Activated CD8-positive, alpha-beta memory T cell treated with anti-CD3 and anti-CD28 coated beads, Interleukin-2, amount 10 ng/mL, durations not matched to agents 7 days and 5 days (primary cell): Measurements from ENCODE around the gene MED29. TPM values are rescaled to one million over a fixed set of nuclear protein-coding genes. Genes with fewer than 3 reads are reported as not detected.

Experiments used
- ATAC-seq: fragments of 150-1000 bp; cut with Tn5 transposase; one replicate; pipeline ENCODE4 v1.10.0; 2021; ENCODE audit warnings: moderate library complexity
- CTCF ChIA-PET: fragments of 350-600 bp; sonication (Branson Sonifier 250); formaldehyde crosslinking; loops from one replicate; lab custom pipeline; 2021; ENCODE audit warnings: antibody characterized with exemption; lab: Charles Lee
- DNase-seq: peaks from one replicate; pipeline ENCODE4 v3.0.0-alpha.2; 2020
- H3K27ac Mint-ChIP-seq: one replicate; pipeline ENCODE4 v1.8.0; 2021; ENCODE audit warnings: mild to moderate bottlenecking, mixed read lengths
- H3K27me3 Mint-ChIP-seq: one replicate; pipeline ENCODE4 v1.8.0; 2021; ENCODE audit warnings: mixed read lengths
- H3K36me3 Mint-ChIP-seq: one replicate; pipeline ENCODE4 v1.8.0; 2021; ENCODE audit warnings: mild to moderate bottlenecking, mixed read lengths
- H3K4me1 Mint-ChIP-seq: one replicate; pipeline ENCODE4 v1.8.0; 2021; ENCODE audit warnings: mixed read lengths
- H3K4me3 Mint-ChIP-seq: one replicate; pipeline ENCODE4 v1.8.0; 2021; ENCODE audit warnings: mild to moderate bottlenecking, moderate library complexity, mixed read lengths
- H3K9me3 Mint-ChIP-seq: one replicate; pipeline ENCODE4 v1.8.0; 2022; ENCODE audit warnings: low read depth, mixed read lengths
- total RNA-seq, 2 experiments: library from RNA; stranded (reverse); gene quantifications; one replicate each; pipeline ENCODE4 v1.2.3, GENCODE V29; 2021

The MED29 gene
- 10 to 100 TPM; 31.0 to 31.2 TPM for total RNA-seq

- DNase-seq (peak; percentile 99), ATAC-seq (peak; percentile 93)
- Mint-ChIP-seq H3K4me3 (peak within 1 kb of the TSS; percentile 97), H3K27me3 (no peaks in the 10 kb centered on the region), H3K27ac (peak within 1 kb of the TSS; percentile 99), H3K9me3 (no peaks in the 10 kb centered on the region), H3K4me1 (peaks cover 39% of the 10 kb centered on the region), H3K36me3 (peaks cover 32% of the 10 kb centered on the region)
- CTCF ChIA-PET: interaction anchor here (0.9 to 3.5 kb wide), 13 partner anchors 10 to 460 kb away, joined by 3 to 34 read pairs (median 4); partner anchors contain the start of genes MRPS12, PLEKHG2, RPS16 and SAMD4B
Measured at GRCh38 chr19:39390751-39391437, at the start of gene MED29, which contains the start of gene PAF1. TSS of gene MED29 (plus strand) at chr19:39391378. CDS start at chr19:39391423, 45 bp downstream. TSS of gene PAF1 (minus strand) at chr19:39391106. CDS start at chr19:39390864, 242 bp downstream.

- H3K27ac Mint-ChIP-seq: peak within 1 kb of the TSS; percentile 92
- CTCF ChIA-PET: interaction anchor here (0.6 to 2.1 kb wide), 12 partner anchors 9 to 107 kb away, joined by 3 to 8 read pairs (median 4); partner anchors contain the start of genes MED29, PAF1, PLEKHG2 and RPS16
- ATAC-seq (peak; percentile 92), DNase-seq (peak; percentile 99)
- no peaks in the 10 kb centered on the region for H3K9me3 Mint-ChIP-seq
- peaks cover 7% of the 10 kb centered on the region for H3K36me3 Mint-ChIP-seq
- H3K4me1 Mint-ChIP-seq: peaks cover 67% of the 10 kb centered on the region
- H3K27me3 Mint-ChIP-seq: no peaks in the 10 kb centered on the region
- peak within 1 kb of the TSS; percentile 93 for H3K4me3 Mint-ChIP-seq
Measured at GRCh38 chr19:39341719-39342604, 49.2 kb upstream of the MED29 start, which contains the start of gene SAMD4B. TSS of gene SAMD4B (plus strand) at chr19:39342421. CDS start at chr19:39356894, 14,473 bp downstream.

GRCh38 chr19:39342647-39343305 is 48.4 kb upstream of the MED29 start:
- H3K9me3 Mint-ChIP-seq: no peaks in the 10 kb centered on the region

GRCh38 chr19:39345956-39346355 is 45.2 kb upstream of the MED29 start:
- peaks cover 13% of the 10 kb centered on the region for H3K36me3 Mint-ChIP-seq

More at GRCh38 chr19:39342647-39343305, 48.4 kb upstream of the MED29 start:
- H3K4me3 Mint-ChIP-seq: peak overlapping the region; percentile 79
- DNase-seq (peak; percentile 48), ATAC-seq (no peak)
- CTCF ChIA-PET: interaction anchor here (0.6 to 2.1 kb wide), 11 partner anchors 8 to 106 kb away, joined by 3 to 8 read pairs (median 4); partner anchors contain the start of genes MED29, PAF1, PLEKHG2 and RPS16
- H3K27me3 Mint-ChIP-seq: no peaks in the 10 kb centered on the region
- peaks cover 7% of the 10 kb centered on the region for H3K36me3 Mint-ChIP-seq
- peaks cover 67% of the 10 kb centered on the region for H3K4me1 Mint-ChIP-seq
- H3K27ac Mint-ChIP-seq: peak overlapping the region; percentile 84

GRCh38 chr19:39347332-39348164 is 43.6 kb upstream of the MED29 start:
- ATAC-seq (no peak), DNase-seq (no peak)
- peaks cover 17% of the 10 kb centered on the region for H3K36me3 Mint-ChIP-seq
- CTCF ChIA-PET: interaction anchor here (1.0 to 2.0 kb wide), 6 partner anchors 8 to 225 kb away, joined by 3 to 5 read pairs (median 5); partner anchors contain the start of genes GMFG and PLEKHG2
- H3K9me3 Mint-ChIP-seq: no peaks in the 10 kb centered on the region
- no peak overlapping the region for H3K4me3 Mint-ChIP-seq
- no peaks in the 10 kb centered on the region for H3K27me3 Mint-ChIP-seq
- H3K4me1 Mint-ChIP-seq: peaks cover 78% of the 10 kb centered on the region
- H3K27ac Mint-ChIP-seq: peak overlapping the region; percentile 24

More at GRCh38 chr19:39345956-39346355, 45.2 kb upstream of the MED29 start:
- ATAC-seq: no peak
- Mint-ChIP-seq H3K9me3 (no peaks in the 10 kb centered on the region), H3K4me1 (peaks cover 67% of the 10 kb centered on the region), H3K27ac (peak overlapping the region; percentile 7), H3K27me3 (no peaks in the 10 kb centered on the region), H3K4me3 (no peak overlapping the region)
- CTCF ChIA-PET: interaction anchor here (0.5 to 2.0 kb wide), 7 partner anchors 11 to 188 kb away, joined by 3 to 5 read pairs (median 5); partner anchors contain the start of genes GMFG, MED29, PAF1 and PLEKHG2
- no peak for DNase-seq

GRCh38 chr19:39349326-39349725 is 41.9 kb upstream of the MED29 start:
- H3K4me3 Mint-ChIP-seq: no peak overlapping the region
- peaks cover 23% of the 10 kb centered on the region for H3K36me3 Mint-ChIP-seq
- no peak overlapping the region for H3K27ac Mint-ChIP-seq
- ATAC-seq (no peak), DNase-seq (no peak)
- CTCF ChIA-PET: interaction anchor here (1.9 to 2.3 kb wide), 3 partner anchors 13 to 63 kb away, joined by 5 to 7 read pairs (median 7); partner anchors contain the start of gene PLEKHG2
- peaks cover 67% of the 10 kb centered on the region for H3K4me1 Mint-ChIP-seq
- no peaks in the 10 kb centered on the region for H3K9me3 Mint-ChIP-seq
- H3K27me3 Mint-ChIP-seq: no peaks in the 10 kb centered on the region

- Mint-ChIP-seq H3K27ac (peak overlapping the region; percentile 44), H3K4me3 (no peak overlapping the region), H3K36me3 (peaks cover 25% of the 10 kb centered on the region), H3K27me3 (no peaks in the 10 kb centered on the region), H3K4me1 (peaks cover 60% of the 10 kb centered on the region), H3K9me3 (no peaks in the 10 kb centered on the region)
- DNase-seq (no peak), ATAC-seq (no peak)
- CTCF ChIA-PET: interaction anchor here (0.7 to 2.3 kb wide), 6 partner anchors 8 to 228 kb away, joined by 3 to 7 read pairs (median 6); partner anchors contain the start of genes PLEKHG2 and SAMD4B
Measured at GRCh38 chr19:39350156-39350555, 41.0 kb upstream of the MED29 start.

- DNase-seq (peak; percentile 76), ATAC-seq (peak; percentile 96)
- Mint-ChIP-seq H3K27ac (peak overlapping the region; percentile 83), H3K4me1 (peaks cover 50% of the 10 kb centered on the region), H3K27me3 (no peaks in the 10 kb centered on the region), H3K36me3 (peaks cover 27% of the 10 kb centered on the region), H3K9me3 (no peaks in the 10 kb centered on the region), H3K4me3 (no peak overlapping the region)
- CTCF ChIA-PET: interaction anchor here (0.9 to 2.3 kb wide), 4 partner anchors 9 to 53 kb away, joined by 3 to 7 read pairs (median 4); partner anchors contain the start of gene SAMD4B
Measured at GRCh38 chr19:39351537-39352064, 39.6 kb upstream of the MED29 start.

GRCh38 chr19:39352381-39353255 is 38.6 kb upstream of the MED29 start:
- DNase-seq: no peak
- CTCF ChIA-PET: interaction anchor here (1.1 to 2.0 kb wide), 3 partner anchors 9 to 39 kb away, joined by 3 to 5 read pairs (median 4); partner anchors contain the start of genes MED29, PAF1 and SAMD4B
- no peaks in the 10 kb centered on the region for H3K27me3 Mint-ChIP-seq
- no peaks in the 10 kb centered on the region for H3K9me3 Mint-ChIP-seq
- peak overlapping the region; percentile 83 for H3K27ac Mint-ChIP-seq
- no peak overlapping the region for H3K4me3 Mint-ChIP-seq
- ATAC-seq: no peak
- H3K4me1 Mint-ChIP-seq: peaks cover 46% of the 10 kb centered on the region
- peaks cover 36% of the 10 kb centered on the region for H3K36me3 Mint-ChIP-seq

- Mint-ChIP-seq H3K4me1 (peaks cover 31% of the 10 kb centered on the region), H3K4me3 (no peak overlapping the region), H3K27ac (no peak overlapping the region), H3K27me3 (no peaks in the 10 kb centered on the region), H3K9me3 (no peaks in the 10 kb centered on the region), H3K36me3 (peaks cover 38% of the 10 kb centered on the region)
- no peak for DNase-seq
- ATAC-seq: no peak
- CTCF ChIA-PET: interaction anchor here (1.1 to 1.4 kb wide), 3 partner anchors 9 to 42 kb away, joined by 3 to 4 read pairs (median 3); partner anchors contain the start of gene SAMD4B
Measured at GRCh38 chr19:39355253-39355652, 35.9 kb upstream of the MED29 start.
